H1 (cell line): Measurements from ENCODE around the gene TBCD. TPM values are rescaled to one million over a fixed set of nuclear protein-coding genes. Genes with fewer than 3 reads are reported as not detected.
A peak's percentile ranks its signal among the peaks of the same experiment; 100 is the strongest.

Source experiments
- CTCF ChIA-PET: fragments of 300-600 bp; sonication (Branson Sonifier 250); formaldehyde crosslinking; loops from one replicate; lab custom pipeline; 2021; ENCODE audit not compliant: partially characterized antibody; lab: Charles Lee
- POLR2A ChIA-PET: fragments of 300-600 bp; sonication (Branson Sonifier 250); formaldehyde crosslinking; loops from one replicate; lab custom pipeline; 2021; ENCODE audit warnings: inconsistent platforms; ENCODE audit not compliant: partially characterized antibody; lab: Charles Lee
- DNase-seq, 2 experiments: peaks; one replicate each; pipeline versions ENCODE4 v3.0.0 to v3.0.0-alpha.2; 2010 to 2022; ENCODE audit warnings: low spot score in 2 of 2, low read depth in 1 of 2, mixed read lengths in 1 of 2
- FAIRE-seq: peaks from 2 replicates; lab custom pipeline; 2011; peaks lifted over from hg19 to GRCh38; lab: Jason Lieb, UNC
- H2AFZ ChIP-seq: 2 replicates; pipeline ENCODE4 v1.8.1; 2012; ENCODE audit warnings: low read length, inconsistent platforms
- H2AK5ac ChIP-seq: 2 replicates; pipeline ENCODE4 v1.6.1; 2013; ENCODE audit warnings: low read depth, low read length
- H2BK120ac ChIP-seq: replicated peaks from 2 replicates; pipeline ENCODE3; 2013; ENCODE audit warnings: low read depth, low read length, inconsistent platforms
- H2BK12ac ChIP-seq: 2 replicates; pipeline ENCODE4 v1.6.1; 2013; ENCODE audit warnings: low read depth, low read length
- H2BK15ac ChIP-seq: 2 replicates; pipeline ENCODE4 v1.6.1; 2013; ENCODE audit warnings: low read length
- H2BK20ac ChIP-seq: 2 replicates; pipeline ENCODE4 v1.6.1; 2013; ENCODE audit warnings: low read length
- H2BK5ac ChIP-seq: 2 replicates; pipeline ENCODE4 v1.6.1; 2013; ENCODE audit warnings: low read depth, low read length
- H3K14ac ChIP-seq: 2 replicates; pipeline ENCODE4 v1.6.1; 2013; ENCODE audit warnings: inconsistent platforms; ENCODE audit not compliant: insufficient read length
- H3K18ac ChIP-seq: 2 replicates; pipeline ENCODE4 v1.6.1; 2013; ENCODE audit warnings: low read length; ENCODE audit errors: extremely low read depth
- H3K23ac ChIP-seq: 2 replicates; pipeline ENCODE4 v1.6.1; 2013; ENCODE audit warnings: inconsistent platforms; ENCODE audit not compliant: insufficient read length
- H3K23me2 ChIP-seq: 2 replicates; pipeline ENCODE4 v1.6.1; 2013; ENCODE audit warnings: low read depth, low read length
- H3K27ac ChIP-seq: 2 replicates; pipeline ENCODE4 v1.6.1; 2011; ENCODE audit warnings: low read depth, low read length, inconsistent platforms
- H3K27me3 ChIP-seq, 4 experiments: replicated peaks in 1 of 4; 1 replicate in 1 of 4; 2 replicates in 3 of 4; pipeline versions ENCODE4 v1.6.1 to v1.8.1; 2011 to 2013; ENCODE audit warnings: low read length in 3 of 4, mild to moderate bottlenecking in 3 of 4, inconsistent platforms in 2 of 4, mixed read lengths in 2 of 4, moderate library complexity in 1 of 4; ENCODE audit not compliant: control insufficient read depth in 3 of 4, insufficient read depth in 3 of 4; ENCODE audit errors: extremely low read depth in 1 of 4
- H3K36me3 ChIP-seq, 4 experiments: 2 replicates each; pipeline versions ENCODE4 v1.6.1 to v1.8.1; 2011 to 2013; ENCODE audit warnings: mild to moderate bottlenecking in 4 of 4, low read length in 3 of 4, moderate library complexity in 2 of 4, control low read depth in 1 of 4, inconsistent platforms in 1 of 4; ENCODE audit not compliant: insufficient read depth in 4 of 4, control insufficient read depth in 2 of 4
- H3K4ac ChIP-seq: replicated peaks from 2 replicates; pipeline ENCODE3; 2013; ENCODE audit warnings: low read length, low read depth, mixed read lengths, inconsistent platforms; ENCODE audit not compliant: insufficient read length
- H3K4me1 ChIP-seq, 4 experiments: replicated peaks in 1 of 4; 1 replicate in 1 of 4; 2 replicates in 3 of 4; pipeline versions ENCODE4 v1.6.1 to v1.8.1; 2011 to 2013; ENCODE audit warnings: low read length in 3 of 4, inconsistent platforms in 2 of 4, mixed read lengths in 1 of 4; ENCODE audit not compliant: insufficient read depth in 4 of 4, control insufficient read depth in 3 of 4
- H3K4me2 ChIP-seq, 2 experiments: 2 replicates each; pipeline versions ENCODE4 v1.6.1 to v1.8.1; 2011 to 2013; ENCODE audit warnings: low read depth in 2 of 2, low read length in 2 of 2, control low read depth in 1 of 2, inconsistent platforms in 1 of 2, mild to moderate bottlenecking in 1 of 2; ENCODE audit not compliant: insufficient read depth in 1 of 2
- H3K4me3 ChIP-seq, 4 experiments: fragments of 200-600, 300-600 bp in 1 of 4; sonication (generic), shearing (Covaris generic), sonication (Bioruptor Twin) in 1 of 4; 2 replicates each; pipeline versions ENCODE4 v1.5.1 to v1.8.1; 2011 to 2016; ENCODE audit warnings: low read length in 4 of 4, low read depth in 3 of 4, control low read depth in 2 of 4, inconsistent platforms in 2 of 4, mild to moderate bottlenecking in 2 of 4, mixed read lengths in 1 of 4, moderate library complexity in 1 of 4; ENCODE audit not compliant: insufficient read depth in 2 of 4; ENCODE audit errors: extremely low read depth in 1 of 4
- H3K56ac ChIP-seq: replicated peaks from 2 replicates; pipeline ENCODE3; 2013; ENCODE audit warnings: low read depth, mild to moderate bottlenecking, mixed read lengths, low read length, inconsistent platforms; ENCODE audit not compliant: insufficient read length
- H3K79me1 ChIP-seq: 2 replicates; pipeline ENCODE4 v1.6.1; 2013; ENCODE audit warnings: low read depth, low read length, control low read depth
- H3K79me2 ChIP-seq, 2 experiments: 2 replicates each; pipeline versions ENCODE4 v1.6.1 to v1.8.1; 2012 to 2013; ENCODE audit warnings: low read length in 2 of 2, mild to moderate bottlenecking in 2 of 2, inconsistent platforms in 1 of 2; ENCODE audit not compliant: insufficient read depth in 2 of 2, control insufficient read depth in 1 of 2
- H3K9ac ChIP-seq, 4 experiments: replicated peaks in 1 of 4; 1 replicate in 1 of 4; 2 replicates in 3 of 4; pipeline versions ENCODE4 v1.6.1 to v1.8.1; 2011 to 2013; ENCODE audit warnings: low read depth in 3 of 4, low read length in 3 of 4, control low read depth in 2 of 4, mild to moderate bottlenecking in 2 of 4, moderate library complexity in 2 of 4, inconsistent platforms in 1 of 4; ENCODE audit errors: extremely low read depth in 1 of 4
- H3K9me3 ChIP-seq, 2 experiments: 2 replicates each; pipeline versions ENCODE4 v1.6.1 to v1.8.1; 2012 to 2013; ENCODE audit warnings: mild to moderate bottlenecking in 2 of 2, moderate library complexity in 2 of 2, control low read depth in 1 of 2, inconsistent platforms in 1 of 2, low read depth in 1 of 2, low read length in 1 of 2, mixed read lengths in 1 of 2; ENCODE audit not compliant: insufficient read depth in 2 of 2
- H4K20me1 ChIP-seq, 2 experiments: replicated peaks in 1 of 2; 2 replicates each; pipeline versions ENCODE3 to v1.8.1; 2011 to 2013; ENCODE audit warnings: inconsistent platforms in 2 of 2, low read length in 2 of 2, mild to moderate bottlenecking in 1 of 2; ENCODE audit not compliant: insufficient read depth in 2 of 2, control insufficient read depth in 1 of 2
- H4K5ac ChIP-seq: 2 replicates; pipeline ENCODE4 v1.6.1; 2013; ENCODE audit warnings: low read length, low read depth, mixed read lengths, inconsistent platforms; ENCODE audit not compliant: insufficient read length
- H4K8ac ChIP-seq: 2 replicates; pipeline ENCODE4 v1.8.0; 2013; ENCODE audit warnings: mild to moderate bottlenecking, moderate library complexity, low read length, inconsistent platforms; ENCODE audit not compliant: insufficient read depth; ENCODE audit errors: extremely low read depth
- H4K91ac ChIP-seq: replicated peaks from 2 replicates; pipeline ENCODE3; 2013; ENCODE audit warnings: low read length, mixed read lengths, inconsistent platforms; ENCODE audit not compliant: insufficient read length
- SP4 ChIP-seq: IDR thresholded peaks from 2 replicates; pipeline ENCODE4 v1.6.1; 2012; ENCODE audit warnings: low read length, inconsistent platforms
- WGBS, 2 experiments: shearing (Covaris generic) in 1 of 2; methylation state at CpG; one replicate each; pipeline versions ENCODE4 v1.1.6 to v1.1.7; 2013 to 2015; ENCODE audit warnings: low lambda C conversion rate in 2 of 2, mixed read lengths in 2 of 2, inconsistent platforms in 1 of 2, low coverage in 1 of 2, missing lambda C conversion rate in 1 of 2; ENCODE audit not compliant: insufficient replicate concordance in 2 of 2, insufficient coverage in 1 of 2, insufficient read length in 1 of 2; ENCODE audit errors: extremely low coverage in 1 of 2, missing lambda C conversion rate in 1 of 2; 5-methylcytosine and 5-hydroxymethylcytosine counted together
- polyA plus RNA-seq, 7 experiments: library from polyadenylated mRNA; depleted of rRNA in 3 of 7; stranded (reverse) in 5 of 7; unstranded in 2 of 7; fragments of >200 nt in 5 of 7; fragments of 200-250 nt in 2 of 7; gene quantifications; 1 replicate in 5 of 7; 2 replicates in 1 of 7; 4 replicates in 1 of 7; pipeline versions ENCODE4 v1.2.1 to v1.2.3, GENCODE V29; 2011 to 2013; ENCODE audit warnings: missing spikeins in 2 of 7, mixed read lengths in 2 of 7
- total RNA-seq: library from RNA; stranded (reverse); fragmentation: NEBNext Ultra II Directional; extraction: Animal tissue kit (Norgen Biotek cat#: 25700); gene quantifications from 2 replicates; pipeline ENCODE4 v1.2.1, GENCODE V29; 2021

TBCD gene
- total and polyA plus RNA-seq, 2 of the 8 experiments (the other 6 are each of a cell fraction or from before 2014, with no cell fraction given), result 118 to 162 TPM

DNA sequence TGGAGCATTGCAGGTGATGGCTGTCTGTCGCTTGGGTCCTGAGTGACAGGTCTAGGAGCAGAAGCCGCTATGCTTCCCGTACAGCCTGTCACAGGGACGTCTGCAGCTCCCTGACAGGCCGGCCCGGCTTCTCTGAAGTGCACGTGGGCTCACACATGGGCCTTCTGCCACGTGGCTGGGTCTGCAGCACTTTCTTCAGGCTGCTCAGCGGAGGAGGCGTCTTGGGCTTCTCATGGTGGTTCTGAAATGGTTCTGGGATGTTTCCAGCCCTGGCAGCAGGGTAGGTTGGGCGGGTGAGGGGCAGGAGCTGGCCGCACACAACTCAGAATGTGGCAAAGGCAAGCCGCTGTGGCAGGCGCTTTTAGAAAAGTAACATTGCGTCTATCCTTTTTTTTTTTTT lies 168.3 kb downstream of the TBCD start:
- H3K4me3 ChIP-seq, result no peak overlapping the region
- H3K36me3 ChIP-seq, result peaks cover 3 to 14% (median 5%) of the 10 kb centered on the region in 4 experiments; a peak in 4 of 8 replicates
- H4K91ac ChIP-seq, result no peak overlapping the region
- H3K14ac ChIP-seq, result no peak overlapping the region
- no peak overlapping the region for H3K9ac ChIP-seq
- no peak overlapping the region for H2BK120ac ChIP-seq
- no peak overlapping the region for H2BK5ac ChIP-seq
- 90% methylated on average over 14 of the region's 15 CpGs; no CpG with 5 or more reads in 1 of the 2 experiments for WGBS, 2 experiments
- H3K23me2 ChIP-seq, result no peaks in the 10 kb centered on the region
- no peak for TF ChIP-seq SP4
- ChIA-PET CTCF (no interaction called here), POLR2A (interaction anchor here (1.1 kb wide), 1 partner anchor 14 kb away, joined by 6 read pairs; no protein-coding TSS in a partner anchor)
- H2BK15ac ChIP-seq, result no peak overlapping the region
- no peaks in the 10 kb centered on the region for H3K4me1 ChIP-seq
- H3K4ac ChIP-seq, result peak overlapping the region; percentile 59
- no peak overlapping the region for H4K5ac ChIP-seq
- H3K79me2 ChIP-seq, result no peaks in the 10 kb centered on the region
- H2AK5ac ChIP-seq, result no peak overlapping the region
- no peak overlapping the region for H3K23ac ChIP-seq
- H3K9me3 ChIP-seq, result no peaks in the 10 kb centered on the region
- H3K79me1 ChIP-seq, result no peaks in the 10 kb centered on the region; the same call in 1 of the 2 replicates
- no peak overlapping the region for H2BK20ac ChIP-seq
- H3K56ac ChIP-seq, result no peak overlapping the region
- H4K20me1 ChIP-seq, result peaks cover 2% of the 10 kb centered on the region in 2 experiments
- H3K27me3 ChIP-seq, result no peaks in the 10 kb centered on the region
- no peak overlapping the region for H3K4me2 ChIP-seq
- H3K18ac ChIP-seq, result no peak overlapping the region
- H2BK12ac ChIP-seq, result no peak overlapping the region
- FAIRE-seq (no peak), DNase-seq (no peak)
- H2AFZ ChIP-seq, result no peak overlapping the region
- peak overlapping the region; percentile 64; the same call in 1 of the 2 replicates for H4K8ac ChIP-seq
- H3K27ac ChIP-seq, result no peak overlapping the region
